Left colon (tissue), 2 donors: ENCODE results near the gene VPS50. TPM values are rescaled to one million over a fixed set of nuclear protein-coding genes. Genes with fewer than 3 reads are reported as not detected.

ENCODE experiments used
- ATAC-seq: fragments of 200-7000 bp; cut with Tn5 transposase; one replicate; pipeline ENCODE4 v1.9.1; 2020; ENCODE audit warnings: mild to moderate bottlenecking, moderate library complexity
- DNase-seq, 2 donors: peaks; one replicate each; pipeline ENCODE4 v3.0.0-alpha.2; 2020
- intact Hi-C, 2 donors: fragments of 100-400 bp; cut with DNase I in 1 of 2; cut with micrococcal nuclease in 1 of 2; formaldehyde crosslinking; loops; one replicate each; pipeline versions ENCODE4 v1.11.2 to v1.14.0; 2022; cut with DNase I, micrococcal nuclease
- long read RNA-seq: library from polyadenylated mRNA; unstranded; transcript quantifications from one replicate; pipeline ENCODE4 v2.0.0, GENCODE V29; 2021
- total RNA-seq, 2 donors: library from RNA; stranded (reverse); fragmentation: NEBNext Ultra II Directional; extraction: Animal tissue kit (Norgen Biotek cat#: 25700); gene quantifications; one replicate each; pipeline ENCODE4 v1.2.1, GENCODE V29; 2021
- donor health status: DM: no; HTN: no; CAD: no.
- donor health status: DM: yes; HTN: yes; CAD: no.

VPS50 gene, protein sequence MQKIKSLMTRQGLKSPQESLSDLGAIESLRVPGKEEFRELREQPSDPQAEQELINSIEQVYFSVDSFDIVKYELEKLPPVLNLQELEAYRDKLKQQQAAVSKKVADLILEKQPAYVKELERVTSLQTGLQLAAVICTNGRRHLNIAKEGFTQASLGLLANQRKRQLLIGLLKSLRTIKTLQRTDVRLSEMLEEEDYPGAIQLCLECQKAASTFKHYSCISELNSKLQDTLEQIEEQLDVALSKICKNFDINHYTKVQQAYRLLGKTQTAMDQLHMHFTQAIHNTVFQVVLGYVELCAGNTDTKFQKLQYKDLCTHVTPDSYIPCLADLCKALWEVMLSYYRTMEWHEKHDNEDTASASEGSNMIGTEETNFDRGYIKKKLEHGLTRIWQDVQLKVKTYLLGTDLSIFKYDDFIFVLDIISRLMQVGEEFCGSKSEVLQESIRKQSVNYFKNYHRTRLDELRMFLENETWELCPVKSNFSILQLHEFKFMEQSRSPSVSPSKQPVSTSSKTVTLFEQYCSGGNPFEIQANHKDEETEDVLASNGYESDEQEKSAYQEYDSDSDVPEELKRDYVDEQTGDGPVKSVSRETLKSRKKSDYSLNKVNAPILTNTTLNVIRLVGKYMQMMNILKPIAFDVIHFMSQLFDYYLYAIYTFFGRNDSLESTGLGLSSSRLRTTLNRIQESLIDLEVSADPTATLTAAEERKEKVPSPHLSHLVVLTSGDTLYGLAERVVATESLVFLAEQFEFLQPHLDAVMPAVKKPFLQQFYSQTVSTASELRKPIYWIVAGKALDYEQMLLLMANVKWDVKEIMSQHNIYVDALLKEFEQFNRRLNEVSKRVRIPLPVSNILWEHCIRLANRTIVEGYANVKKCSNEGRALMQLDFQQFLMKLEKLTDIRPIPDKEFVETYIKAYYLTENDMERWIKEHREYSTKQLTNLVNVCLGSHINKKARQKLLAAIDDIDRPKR
- total RNA-seq = 10 to 100 TPM; 27.6 to 28.6 TPM
- long read RNA-seq, transcript VPS50-202 (28 exons, 3,613 nt) = major isoform, 6 of 8 reads
- long read RNA-seq, partial matches to known transcripts = 2 of 8 reads
- long read RNA-seq, other reads (novel, unspliced or antisense) = 0 of 8 reads

GRCh38 chr7:93231799-93232672 lies at the start of gene VPS50:
VPS50 (plus strand) TSS chr7:93232366; CDS start chr7:93232468, 102 bp downstream.
- ATAC-seq = peak; percentile 97

DNA sequence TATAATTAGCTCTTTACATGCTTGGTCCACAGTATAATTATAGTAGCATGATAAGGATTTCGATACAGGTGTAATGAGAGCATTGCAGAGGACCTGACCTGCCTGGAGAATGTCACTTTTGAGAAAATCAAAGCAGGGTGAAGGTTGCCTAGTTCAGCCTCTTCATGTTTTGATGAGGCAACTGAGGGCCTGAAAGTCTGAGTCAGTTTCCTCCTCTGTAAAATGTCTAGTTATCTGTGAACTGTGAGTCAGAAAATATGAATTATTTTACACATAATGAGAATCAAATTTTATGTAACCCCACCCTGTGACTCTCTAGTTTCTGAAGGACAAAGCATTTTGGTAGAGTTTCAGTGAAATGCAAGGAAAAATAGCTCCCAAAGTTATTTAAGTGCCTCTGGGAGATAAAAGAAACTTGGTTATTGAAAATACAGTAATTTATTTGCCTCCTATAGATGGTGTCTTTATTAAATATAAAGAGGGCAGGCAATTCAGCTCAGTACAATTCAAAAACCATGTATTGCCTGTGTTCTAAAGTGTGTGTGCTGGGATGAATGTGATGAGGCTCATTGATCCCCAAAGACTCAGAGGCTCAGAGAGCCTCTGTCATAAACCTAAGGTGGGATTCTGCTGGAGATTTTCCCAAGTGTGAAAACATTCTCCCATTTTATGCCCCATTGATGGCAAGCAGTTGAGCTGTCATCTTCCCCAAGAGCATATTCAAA lies 46.7 kb upstream of the VPS50 start:
- ATAC-seq = no peak
- intact Hi-C loops = no loop called here
- no peak for DNase-seq

More at GRCh38 chr7:93231799-93232672, at the start of gene VPS50:
- DNase-seq = peak; percentile 95 to 96
- intact Hi-C loops = no loop called here

GRCh38 chr7:93188870-93189634 lies 43.1 kb upstream of the VPS50 start:
- DNase-seq (no peak), ATAC-seq (no peak)
- intact Hi-C loops = no loop called here

DNA sequence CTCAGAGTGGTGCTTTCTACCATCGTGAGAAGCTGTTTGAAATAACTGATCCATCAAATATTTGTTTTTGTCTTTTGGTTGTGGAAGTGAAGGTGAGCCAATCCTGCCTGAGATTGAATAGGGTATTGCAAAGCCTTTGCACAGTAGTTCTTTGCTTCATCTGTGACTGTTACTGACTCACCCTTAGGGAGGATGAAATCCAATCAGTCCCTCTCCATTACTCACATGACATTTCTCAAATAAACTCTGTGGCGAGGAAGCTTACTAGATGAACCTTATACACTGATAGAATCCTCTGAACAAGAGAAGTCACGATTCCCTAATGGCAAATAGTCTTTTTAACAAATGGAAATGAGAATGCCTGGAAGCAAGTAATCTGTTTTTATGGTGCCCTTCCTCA lies 37.8 kb upstream of the VPS50 start:
- no peak for DNase-seq
- ATAC-seq = no peak
- intact Hi-C loops = no loop called here

DNA sequence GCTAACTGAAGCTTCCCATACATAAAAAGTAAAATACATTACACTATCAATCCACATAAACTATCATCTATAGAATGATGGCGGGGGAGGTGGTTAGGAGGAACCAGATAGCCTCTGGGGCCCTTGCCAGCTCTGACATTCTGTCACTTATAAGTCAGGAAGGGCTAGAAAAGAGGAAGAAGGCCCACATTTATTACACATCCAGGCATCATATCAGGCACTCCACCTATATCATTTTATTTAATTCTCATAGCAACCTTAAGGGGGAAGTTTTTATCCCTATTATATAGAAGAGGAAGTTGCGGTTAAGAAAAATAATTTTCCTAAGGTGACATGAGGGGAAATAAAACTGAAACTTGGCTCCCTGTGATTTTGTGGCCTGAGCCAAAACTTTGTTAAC lies 35.8 kb upstream of the VPS50 start:
- peak; percentile 78 for ATAC-seq
- DNase-seq = peak in 1 of 2 donors; percentile 33
- intact Hi-C loops = no loop called here

- DNase-seq (no peak), ATAC-seq (peak; percentile 7)
- intact Hi-C loops = no loop called here
These were observed 33.7 kb upstream of the VPS50 start for GRCh38 chr7:93198472-93198871.

DNA sequence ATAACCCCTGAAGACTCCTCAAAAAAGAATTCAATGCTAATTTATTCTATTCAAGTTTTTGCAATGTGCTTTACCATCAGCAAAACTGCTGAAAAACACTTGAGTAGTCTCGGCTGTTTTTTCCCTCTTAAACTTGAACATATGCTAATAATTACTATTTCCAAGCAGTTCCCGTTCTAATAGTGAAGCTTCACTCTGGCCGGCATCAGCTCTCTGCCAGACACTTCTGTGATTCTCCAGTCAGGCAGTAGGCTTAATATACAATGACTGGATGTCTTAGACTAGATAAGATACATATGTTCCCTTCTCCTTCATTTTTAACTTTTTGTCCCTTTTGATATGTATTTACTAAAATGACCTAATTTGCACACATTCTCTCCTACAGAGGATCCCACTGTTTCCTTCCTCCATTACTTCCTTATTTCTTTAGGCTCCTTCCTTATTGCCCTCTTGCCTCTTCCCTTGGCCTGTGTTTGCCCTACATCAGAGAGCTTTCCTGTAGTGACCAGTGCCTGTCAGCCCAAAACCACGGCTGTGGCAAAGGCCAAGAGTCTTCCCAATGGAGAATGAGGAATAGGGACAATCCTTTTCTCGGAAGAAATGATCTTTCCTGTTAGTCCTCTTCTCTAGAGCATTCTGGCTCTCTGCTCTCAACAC lies 29.4 kb upstream of the VPS50 start:
- DNase-seq = peak in 1 of 2 donors; percentile 27
- intact Hi-C loops = no loop called here
- ATAC-seq = peak; percentile 84

DNA sequence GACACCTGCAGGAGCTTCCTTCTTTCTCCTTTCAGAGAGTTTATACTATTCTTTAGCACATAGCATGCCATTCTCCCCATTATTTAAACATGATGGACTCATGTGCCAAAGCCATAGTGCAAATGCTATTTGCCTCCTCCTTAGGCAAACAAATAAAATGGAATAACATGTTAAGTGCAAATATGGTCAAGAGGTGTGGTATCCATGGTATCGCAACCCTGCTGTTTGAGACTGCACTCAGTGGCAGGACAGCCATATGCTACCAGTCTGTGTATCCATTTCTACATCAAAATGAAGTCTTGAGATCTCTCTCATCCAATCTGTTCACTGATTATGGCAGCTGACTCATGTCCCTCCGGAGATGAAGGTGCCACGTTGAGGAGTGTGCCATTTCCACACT lies 28.7 kb upstream of the VPS50 start:
- intact Hi-C loops = no loop called here
- ATAC-seq (peak; percentile 94), DNase-seq (peak; percentile 24 to 49)

DNA sequence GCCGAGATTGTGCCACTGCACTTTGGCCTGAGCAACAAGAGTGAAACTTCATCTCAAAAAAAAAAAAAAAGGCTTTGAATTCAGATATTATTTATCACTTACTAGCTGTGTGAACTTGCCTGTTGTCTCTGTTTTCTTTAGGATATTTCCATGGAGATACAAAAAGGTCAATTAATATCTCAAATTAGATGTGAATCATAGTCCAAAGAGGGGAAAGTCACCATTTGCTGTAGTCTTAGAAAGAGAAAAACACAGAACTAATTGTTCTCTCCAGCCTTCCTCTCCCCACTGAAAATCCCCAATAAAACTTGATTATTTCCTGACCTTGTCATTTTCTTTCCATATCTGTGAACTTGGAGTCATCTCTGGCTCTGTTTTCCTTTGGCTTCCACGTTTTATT lies 27.1 kb upstream of the VPS50 start:
- intact Hi-C loops = no loop called here

GRCh38 chr7:93211228-93211818 lies 20.8 kb upstream of the VPS50 start:
- intact Hi-C loops = no loop called here
- ATAC-seq (no peak), DNase-seq (no peak)

More for the DNA sequence above, 27.1 kb upstream of the VPS50 start:
- ATAC-seq = no peak
- DNase-seq = no peak

- DNase-seq (no peak), ATAC-seq (peak; percentile 80)
- intact Hi-C loops = no loop called here
These were observed 19.3 kb upstream of the VPS50 start for GRCh38 chr7:93212881-93213280.

GRCh38 chr7:93218997-93219827 lies 13.0 kb upstream of the VPS50 start:
- ATAC-seq (peak; percentile 67), DNase-seq (no peak)

DNA sequence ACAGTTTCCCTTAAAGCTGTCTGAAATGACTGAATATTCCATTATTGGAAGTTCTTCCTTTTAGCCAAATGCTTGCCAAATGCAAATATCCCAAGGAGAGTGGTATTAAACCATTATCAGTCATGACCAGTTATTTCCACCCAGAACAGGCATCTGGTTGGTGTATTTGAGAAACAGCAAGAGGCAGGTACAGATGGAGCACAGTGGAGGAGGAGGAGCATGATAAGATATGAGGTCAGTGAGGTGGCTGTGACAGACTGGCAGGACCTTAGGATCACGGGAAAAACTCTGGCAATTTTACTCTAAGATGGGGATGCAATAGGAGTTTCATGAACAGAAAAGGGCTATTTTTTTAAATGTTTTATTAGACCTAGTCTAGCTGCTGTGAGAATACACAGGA lies 12.3 kb upstream of the VPS50 start:
- intact Hi-C loops = no loop called here
- peak; percentile 66 for ATAC-seq
- no peak for DNase-seq

More at GRCh38 chr7:93218997-93219827, 13.0 kb upstream of the VPS50 start:
- intact Hi-C loops = no loop called here

DNA sequence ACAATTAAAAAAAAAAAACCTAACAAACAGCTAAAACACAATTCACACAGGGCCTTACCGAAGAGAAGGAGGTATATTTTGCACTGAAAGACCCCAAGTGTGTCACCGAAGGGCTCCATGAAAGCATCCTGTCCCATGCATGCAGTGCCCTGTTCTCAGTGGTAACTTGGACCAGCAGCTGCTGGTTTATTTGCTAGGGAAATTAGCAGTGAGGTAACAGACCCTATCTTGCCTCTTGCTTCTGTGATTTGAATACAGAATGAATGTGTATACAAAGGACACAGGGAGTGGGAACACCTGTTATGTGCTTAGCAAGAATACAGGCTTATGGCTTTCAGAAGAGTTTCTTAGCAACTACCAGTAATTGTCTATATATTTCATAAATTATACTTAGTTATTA lies 5.9 kb upstream of the VPS50 start, which contains the start of gene HEPACAM2:
Gene HEPACAM2 (minus strand): TSS at position 160 of the 400 bp plus-strand sequence.
- intact Hi-C loops = no loop called here
- DNase-seq = no peak
- peak; percentile 63 for ATAC-seq

GRCh38 chr7:93228302-93228701 lies 3.9 kb upstream of the VPS50 start:
- intact Hi-C loops = no loop called here

More at GRCh38 chr7:93228302-93228701, 3.9 kb upstream of the VPS50 start:
- ATAC-seq (peak; percentile 30), DNase-seq (no peak)
